Activated naive CD4-positive, alpha-beta T cell treated with anti-CD3 and anti-CD28 coated beads, Interleukin-2, amount 50 U/mL, for 72 hours (primary cell): Measurements from ENCODE around the gene KCNQ1OT1. TPM values are rescaled to one million over a fixed set of nuclear protein-coding genes. Genes with fewer than 3 reads are reported as not detected.

Experiments
- ATAC-seq, 2 donors: fragments of 150-1000 bp; cut with Tn5 transposase; 2 replicates each; pipeline ENCODE4 v1.10.0; 2021; ENCODE audit warnings: mild to moderate bottlenecking in 2 of 2, moderate library complexity in 2 of 2
- DNase-seq, 2 donors: peaks; one replicate each; pipeline ENCODE4 v3.0.0; 2021 to 2022; ENCODE audit warnings: low spot score in 2 of 2
- H3K27ac Mint-ChIP-seq, 2 donors: one replicate each; pipeline ENCODE4 v1.8.0; 2022; ENCODE audit warnings: mild to moderate bottlenecking in 2 of 2, mixed read lengths in 2 of 2
- H3K36me3 Mint-ChIP-seq, 2 donors: one replicate each; pipeline ENCODE4 v1.8.0; 2022; ENCODE audit warnings: mixed read lengths in 2 of 2
- H3K9me3 Mint-ChIP-seq, 2 donors: one replicate each; pipeline ENCODE4 v1.8.0; 2022; ENCODE audit warnings: mixed read lengths in 2 of 2
- total RNA-seq, 2 donors: library from RNA; stranded (reverse); gene quantifications; one replicate each; pipeline ENCODE4 v1.2.3, GENCODE V29; 2022

The KCNQ1OT1 gene
- total RNA-seq, result under 1 TPM; 0.30 to 0.49 TPM

GRCh38 chr11:2699531-2700414, at the start of gene KCNQ1OT1:
TSS of gene KCNQ1OT1 (minus strand) at chr11:2699994.
- H3K36me3 Mint-ChIP-seq, result peaks cover 11 to 12% of the 10 kb centered on the region in 2 donors
- DNase-seq (peak; percentile 81 to 91), ATAC-seq (peak; percentile 95 to 98)
- H3K27ac Mint-ChIP-seq, result peak within 1 kb of the TSS; percentile 32 to 67
- no peaks in the 10 kb centered on the region for H3K9me3 Mint-ChIP-seq

- Mint-ChIP-seq H3K27ac (no peak overlapping the region), H3K9me3 (peaks cover 0 to 4% of the 10 kb centered on the region in 2 donors), H3K36me3 (peaks cover 6 to 9% of the 10 kb centered on the region in 2 donors)
- no peak for ATAC-seq
- no peak for DNase-seq
These were observed 49.2 kb upstream of the KCNQ1OT1 start for GRCh38 chr11:2748814-2749554.

- ATAC-seq (no peak), DNase-seq (no peak)
- Mint-ChIP-seq H3K36me3 (peaks cover 0 to 4% of the 10 kb centered on the region in 2 donors), H3K27ac (no peak overlapping the region), H3K9me3 (no peaks in the 10 kb centered on the region)
These were observed 48.4 kb upstream of the KCNQ1OT1 start for GRCh38 chr11:2748061-2748813.

GRCh38 chr11:2747248-2748027, 47.6 kb upstream of the KCNQ1OT1 start:
- no peaks in the 10 kb centered on the region for H3K9me3 Mint-ChIP-seq
- ATAC-seq, result no peak
- H3K27ac Mint-ChIP-seq, result peak overlapping the region; percentile 51 to 61
- no peaks in the 10 kb centered on the region for H3K36me3 Mint-ChIP-seq
- DNase-seq, result no peak

- Mint-ChIP-seq H3K9me3 (no peaks in the 10 kb centered on the region), H3K36me3 (no peaks in the 10 kb centered on the region), H3K27ac (peak overlapping the region in 1 of 2 donors; percentile 75)
- ATAC-seq (no peak), DNase-seq (no peak)
These were observed 46.8 kb upstream of the KCNQ1OT1 start for GRCh38 chr11:2746401-2747247.

- no peaks in the 10 kb centered on the region for H3K9me3 Mint-ChIP-seq
- no peak for ATAC-seq
- peak overlapping the region in 1 of 2 donors; percentile 40 for H3K27ac Mint-ChIP-seq
- no peak for DNase-seq
- no peaks in the 10 kb centered on the region for H3K36me3 Mint-ChIP-seq
These were observed 45.7 kb upstream of the KCNQ1OT1 start for GRCh38 chr11:2745511-2745910.

- Mint-ChIP-seq H3K9me3 (no peaks in the 10 kb centered on the region), H3K36me3 (no peaks in the 10 kb centered on the region)
- ATAC-seq, result no peak
These were observed 44.4 kb upstream of the KCNQ1OT1 start for GRCh38 chr11:2744166-2744565.

GRCh38 chr11:2743427-2744110, 43.8 kb upstream of the KCNQ1OT1 start:
- no peak overlapping the region for H3K27ac Mint-ChIP-seq
- ATAC-seq (no peak), DNase-seq (no peak)
- no peaks in the 10 kb centered on the region for H3K36me3 Mint-ChIP-seq
- no peaks in the 10 kb centered on the region for H3K9me3 Mint-ChIP-seq

More at GRCh38 chr11:2744166-2744565, 44.4 kb upstream of the KCNQ1OT1 start:
- no peak for DNase-seq
- no peak overlapping the region for H3K27ac Mint-ChIP-seq

GRCh38 chr11:2742611-2743426, 43.0 kb upstream of the KCNQ1OT1 start:
- H3K27ac Mint-ChIP-seq, result peak overlapping the region in 1 of 2 donors; percentile 9
- DNase-seq, result no peak
- no peaks in the 10 kb centered on the region for H3K9me3 Mint-ChIP-seq
- H3K36me3 Mint-ChIP-seq, result no peaks in the 10 kb centered on the region
- no peak for ATAC-seq

- ATAC-seq, result no peak
- H3K36me3 Mint-ChIP-seq, result no peaks in the 10 kb centered on the region
- DNase-seq, result no peak
- H3K27ac Mint-ChIP-seq, result peak overlapping the region in 1 of 2 donors; percentile 26
- H3K9me3 Mint-ChIP-seq, result no peaks in the 10 kb centered on the region
These were observed 42.4 kb upstream of the KCNQ1OT1 start for GRCh38 chr11:2742201-2742600.

- H3K9me3 Mint-ChIP-seq, result no peaks in the 10 kb centered on the region
- ATAC-seq, result no peak
- no peaks in the 10 kb centered on the region for H3K36me3 Mint-ChIP-seq
- no peak for DNase-seq
- peak overlapping the region in 1 of 2 donors; percentile 26 for H3K27ac Mint-ChIP-seq
These were observed 41.8 kb upstream of the KCNQ1OT1 start for GRCh38 chr11:2741377-2742131.

- peak in 1 of 2 donors; percentile 75 for ATAC-seq
- H3K9me3 Mint-ChIP-seq, result no peaks in the 10 kb centered on the region
These were observed 41.2 kb upstream of the KCNQ1OT1 start for GRCh38 chr11:2741006-2741376.

GRCh38 chr11:2740275-2740940, 40.6 kb upstream of the KCNQ1OT1 start:
- no peaks in the 10 kb centered on the region for H3K9me3 Mint-ChIP-seq
- DNase-seq (no peak), ATAC-seq (no peak)
- H3K27ac Mint-ChIP-seq, result peak overlapping the region in 1 of 2 donors; percentile 15
- H3K36me3 Mint-ChIP-seq, result no peaks in the 10 kb centered on the region

More at GRCh38 chr11:2741006-2741376, 41.2 kb upstream of the KCNQ1OT1 start:
- Mint-ChIP-seq H3K36me3 (no peaks in the 10 kb centered on the region), H3K27ac (peak overlapping the region; percentile 26 to 33)
- DNase-seq, result no peak
